ENCODE data around the gene SLC35A5.

The SLC35A5 gene

GRCh38 chr3:112572701-112573100 lies 10.9 kb downstream of the SLC35A5 start:
- DNase-seq = no peak

GRCh38 chr3:112579232-112579631 lies 17.4 kb downstream of the SLC35A5 start:
- no peak for DNase-seq

GRCh38 chr3:112579697-112580096 lies 17.9 kb downstream of the SLC35A5 start:
- no peak for DNase-seq

- DNase-seq = peak; percentile 42
These were observed 20.5 kb downstream of the SLC35A5 start for GRCh38 chr3:112582244-112582874.

GRCh38 chr3:112583105-112583504 lies 21.3 kb downstream of the SLC35A5 start:
- DNase-seq = no peak

- DNase-seq = no peak
These were observed 23.9 kb downstream of the SLC35A5 start for GRCh38 chr3:112585782-112586181.

GRCh38 chr3:112587336-112587735 lies 25.5 kb downstream of the SLC35A5 start:
- DNase-seq = no peak

GRCh38 chr3:112593258-112593657 lies 31.4 kb downstream of the SLC35A5 start:
- no peak for DNase-seq

- no peak for DNase-seq
These were observed 33.0 kb downstream of the SLC35A5 start for GRCh38 chr3:112594856-112595255.

- no peak for DNase-seq
These were observed 36.1 kb downstream of the SLC35A5 start for GRCh38 chr3:112597945-112598344.

GRCh38 chr3:112598731-112599130 lies 36.9 kb downstream of the SLC35A5 start:
- DNase-seq = no peak

- DNase-seq = no peak
These were observed 40.5 kb downstream of the SLC35A5 start for GRCh38 chr3:112602217-112602838.

- no peak for DNase-seq
These were observed 42.7 kb downstream of the SLC35A5 start for GRCh38 chr3:112604536-112604935.

GRCh38 chr3:112605285-112605684 lies 43.4 kb downstream of the SLC35A5 start:
- no peak for DNase-seq

- no peak for DNase-seq
These were observed 44.3 kb downstream of the SLC35A5 start for GRCh38 chr3:112606098-112606497.

GRCh38 chr3:112607863-112608262 lies 46.0 kb downstream of the SLC35A5 start:
- no peak for DNase-seq

- DNase-seq = no peak
These were observed 48.3 kb downstream of the SLC35A5 start for GRCh38 chr3:112610121-112610520.

- DNase-seq = no peak
These were observed 50.1 kb downstream of the SLC35A5 start for GRCh38 chr3:112611752-112612515.

GRCh38 chr3:112615989-112616731 lies 54.3 kb downstream of the SLC35A5 start:
- no peak for DNase-seq

- DNase-seq = no peak
These were observed 55.4 kb downstream of the SLC35A5 start for GRCh38 chr3:112617285-112617684.

GRCh38 chr3:112619295-112619694 lies 57.5 kb downstream of the SLC35A5 start:
- DNase-seq = no peak

GRCh38 chr3:112623213-112623612 lies 61.4 kb downstream of the SLC35A5 start:
- no peak for DNase-seq

GRCh38 chr3:112623717-112624116 lies 61.9 kb downstream of the SLC35A5 start:
- DNase-seq = no peak
